ENCODE results near the gene FN3K.

The FN3K gene

GRCh38 chr17:82720204-82720603 is 15.2 kb upstream of the FN3K start:
- Histone ChIP-seq H3K36me3 (ENCODE audit: control insufficient read depth in 2 of 2, insufficient read depth in 2 of 2, low read length in 2 of 2) (peaks cover 14 to 22% of the 10 kb centered on the region in 2 donors), H3K27ac (ENCODE audit: low read length) (no peak overlapping the region), H3K27me3 (ENCODE audit: control insufficient read depth in 1 of 2, insufficient read depth in 2 of 2, low read length in 2 of 2) (no peaks in the 10 kb centered on the region)

GRCh38 chr17:82722341-82723013 is 12.9 kb upstream of the FN3K start:
- Histone ChIP-seq H3K27me3 (ENCODE audit: control insufficient read depth in 1 of 2, insufficient read depth in 2 of 2, low read length in 2 of 2) (no peaks in the 10 kb centered on the region), H3K9me3 (ENCODE audit: control insufficient read depth in 2 of 2, low read length in 2 of 2) (no peaks in the 10 kb centered on the region), H3K4me3 (ENCODE audit: low read length in 2 of 2) (no peak overlapping the region), H3K27ac (ENCODE audit: low read length) (no peak overlapping the region), H3K4me1 (ENCODE audit: control insufficient read depth, insufficient read depth, low read length) (peaks cover 8% of the 10 kb centered on the region), H3K9ac (ENCODE audit: low read length in 2 of 2) (no peak overlapping the region), H3K36me3 (ENCODE audit: control insufficient read depth in 2 of 2, insufficient read depth in 2 of 2, low read length in 2 of 2) (peaks cover 19 to 33% of the 10 kb centered on the region in 2 donors)

More at GRCh38 chr17:82720204-82720603, 15.2 kb upstream of the FN3K start:
- H3K4me3 ChIP-seq (ENCODE audit: low read length in 2 of 2) = no peak overlapping the region
- no peak overlapping the region for H3K9ac ChIP-seq (ENCODE audit: low read length in 2 of 2)
- peaks cover 19% of the 10 kb centered on the region for H3K4me1 ChIP-seq (ENCODE audit: control insufficient read depth, insufficient read depth, low read length)
- no peaks in the 10 kb centered on the region for H3K9me3 ChIP-seq (ENCODE audit: control insufficient read depth in 2 of 2, low read length in 2 of 2)

GRCh38 chr17:82723169-82723807 is 12.1 kb upstream of the FN3K start:
- H3K4me1 ChIP-seq (ENCODE audit: control insufficient read depth, insufficient read depth, low read length) = peaks cover under 1% of the 10 kb centered on the region
- H3K27me3 ChIP-seq (ENCODE audit: control insufficient read depth in 1 of 2, insufficient read depth in 2 of 2, low read length in 2 of 2) = no peaks in the 10 kb centered on the region
- no peak overlapping the region for H3K9ac ChIP-seq (ENCODE audit: low read length in 2 of 2)
- H3K36me3 ChIP-seq (ENCODE audit: control insufficient read depth in 2 of 2, insufficient read depth in 2 of 2, low read length in 2 of 2) = peaks cover 19 to 37% of the 10 kb centered on the region in 2 donors
- no peak overlapping the region for H3K4me3 ChIP-seq (ENCODE audit: low read length in 2 of 2)
- no peaks in the 10 kb centered on the region for H3K9me3 ChIP-seq (ENCODE audit: control insufficient read depth in 2 of 2, low read length in 2 of 2)
- no peak overlapping the region for H3K27ac ChIP-seq (ENCODE audit: low read length)

- Histone ChIP-seq H3K4me1 (ENCODE audit: control insufficient read depth, insufficient read depth, low read length) (no peaks in the 10 kb centered on the region), H3K27me3 (ENCODE audit: control insufficient read depth in 1 of 2, insufficient read depth in 2 of 2, low read length in 2 of 2) (no peaks in the 10 kb centered on the region), H3K36me3 (ENCODE audit: control insufficient read depth in 2 of 2, insufficient read depth in 2 of 2, low read length in 2 of 2) (peaks cover 12 to 32% of the 10 kb centered on the region in 2 donors), H3K27ac (ENCODE audit: low read length) (no peak overlapping the region), H3K9ac (ENCODE audit: low read length in 2 of 2) (no peak overlapping the region), H3K4me3 (ENCODE audit: low read length in 2 of 2) (no peak overlapping the region), H3K9me3 (ENCODE audit: control insufficient read depth in 2 of 2, low read length in 2 of 2) (no peaks in the 10 kb centered on the region)
These were observed 9.0 kb upstream of the FN3K start for GRCh38 chr17:82726427-82726826.

- Histone ChIP-seq H3K4me1 (ENCODE audit: control insufficient read depth, insufficient read depth, low read length) (peaks cover under 1% of the 10 kb centered on the region), H3K27ac (ENCODE audit: low read length) (no peak overlapping the region), H3K4me3 (ENCODE audit: low read length in 2 of 2) (no peak overlapping the region), H3K9ac (ENCODE audit: low read length in 2 of 2) (no peak overlapping the region), H3K36me3 (ENCODE audit: control insufficient read depth in 2 of 2, insufficient read depth in 2 of 2, low read length in 2 of 2) (peaks cover 5 to 28% of the 10 kb centered on the region in 2 donors), H3K27me3 (ENCODE audit: control insufficient read depth in 1 of 2, insufficient read depth in 2 of 2, low read length in 2 of 2) (no peaks in the 10 kb centered on the region), H3K9me3 (ENCODE audit: control insufficient read depth in 2 of 2, low read length in 2 of 2) (no peaks in the 10 kb centered on the region)
These were observed 5.7 kb upstream of the FN3K start for GRCh38 chr17:82729479-82730260.

- Histone ChIP-seq H3K27me3 (ENCODE audit: control insufficient read depth in 1 of 2, insufficient read depth in 2 of 2, low read length in 2 of 2) (no peaks in the 10 kb centered on the region), H3K4me3 (ENCODE audit: low read length in 2 of 2) (no peak overlapping the region), H3K9ac (ENCODE audit: low read length in 2 of 2) (no peak overlapping the region), H3K27ac (ENCODE audit: low read length) (no peak overlapping the region), H3K36me3 (ENCODE audit: control insufficient read depth in 2 of 2, insufficient read depth in 2 of 2, low read length in 2 of 2) (peaks cover 0 to 20% of the 10 kb centered on the region in 2 donors), H3K4me1 (ENCODE audit: control insufficient read depth, insufficient read depth, low read length) (peaks cover 14% of the 10 kb centered on the region), H3K9me3 (ENCODE audit: control insufficient read depth in 2 of 2, low read length in 2 of 2) (no peaks in the 10 kb centered on the region)
These were observed 3.2 kb upstream of the FN3K start for GRCh38 chr17:82732118-82732743.

- Histone ChIP-seq H3K9ac (ENCODE audit: low read length in 2 of 2) (no peak overlapping the region), H3K4me1 (ENCODE audit: control insufficient read depth, insufficient read depth, low read length) (peaks cover 14% of the 10 kb centered on the region), H3K4me3 (ENCODE audit: low read length in 2 of 2) (peak overlapping the region in 1 of 2 donors; percentile 85), H3K27me3 (ENCODE audit: control insufficient read depth in 1 of 2, insufficient read depth in 2 of 2, low read length in 2 of 2) (no peaks in the 10 kb centered on the region), H3K9me3 (ENCODE audit: control insufficient read depth in 2 of 2, low read length in 2 of 2) (peaks cover 0 to 6% of the 10 kb centered on the region in 2 donors), H3K36me3 (ENCODE audit: control insufficient read depth in 2 of 2, insufficient read depth in 2 of 2, low read length in 2 of 2) (peaks cover 17 to 25% of the 10 kb centered on the region in 2 donors), H3K27ac (ENCODE audit: low read length) (no peak overlapping the region)
These were observed 1.2 kb downstream of the FN3K start for GRCh38 chr17:82736511-82737185.

- Histone ChIP-seq H3K27me3 (ENCODE audit: control insufficient read depth in 1 of 2, insufficient read depth in 2 of 2, low read length in 2 of 2) (no peaks in the 10 kb centered on the region), H3K27ac (ENCODE audit: low read length) (no peak overlapping the region), H3K4me3 (ENCODE audit: low read length in 2 of 2) (no peak overlapping the region), H3K36me3 (ENCODE audit: control insufficient read depth in 2 of 2, insufficient read depth in 2 of 2, low read length in 2 of 2) (peaks cover 26 to 29% of the 10 kb centered on the region in 2 donors), H3K9ac (ENCODE audit: low read length in 2 of 2) (no peak overlapping the region), H3K9me3 (ENCODE audit: control insufficient read depth in 2 of 2, low read length in 2 of 2) (peaks cover 0 to 6% of the 10 kb centered on the region in 2 donors), H3K4me1 (ENCODE audit: control insufficient read depth, insufficient read depth, low read length) (peaks cover 14% of the 10 kb centered on the region)
These were observed 2.8 kb downstream of the FN3K start for GRCh38 chr17:82737967-82738877.

- no peak overlapping the region for H3K27ac ChIP-seq (ENCODE audit: low read length)
- peaks cover 5% of the 10 kb centered on the region for H3K4me1 ChIP-seq (ENCODE audit: control insufficient read depth, insufficient read depth, low read length)
- H3K9me3 ChIP-seq (ENCODE audit: control insufficient read depth in 2 of 2, low read length in 2 of 2) = peaks cover 0 to 6% of the 10 kb centered on the region in 2 donors
- H3K27me3 ChIP-seq (ENCODE audit: control insufficient read depth in 1 of 2, insufficient read depth in 2 of 2, low read length in 2 of 2) = no peaks in the 10 kb centered on the region
- H3K4me3 ChIP-seq (ENCODE audit: low read length in 2 of 2) = no peak overlapping the region
- no peak overlapping the region for H3K9ac ChIP-seq (ENCODE audit: low read length in 2 of 2)
- H3K36me3 ChIP-seq (ENCODE audit: control insufficient read depth in 2 of 2, insufficient read depth in 2 of 2, low read length in 2 of 2) = peaks cover 31 to 36% of the 10 kb centered on the region in 2 donors
These were observed 5.7 kb downstream of the FN3K start for GRCh38 chr17:82740906-82741759.
